Naive thymus-derived CD4-positive, alpha-beta T cell (primary cell): ENCODE data around the gene PIK3CG. TPM values are rescaled to one million over a fixed set of nuclear protein-coding genes. Genes with fewer than 3 reads are reported as not detected.
"Not testable (repeated sequence)": the region's sequence is repeated elsewhere in the genome, so short reads cannot be mapped to it uniquely, and the experiment has no call there.

Experiments used
- ATAC-seq: fragments of 150-1000 bp; cut with Tn5 transposase; 2 replicates; pipeline ENCODE4 v1.10.0; 2021; ENCODE audit warnings: mild to moderate bottlenecking, moderate library complexity
- CTCF ChIA-PET: fragments of 350-600 bp; sonication (Branson Sonifier 250); formaldehyde crosslinking; loops from one replicate; lab custom pipeline; 2021; ENCODE audit warnings: antibody characterized with exemption; lab: Charles Lee
- POLR2A ChIA-PET: fragments of 350-600 bp; sonication (Branson Sonifier 250); formaldehyde crosslinking; loops from one replicate; lab custom pipeline; 2021; ENCODE audit warnings: antibody characterized with exemption, inconsistent platforms; lab: Charles Lee
- DNase-seq, 9 donors: peaks; one replicate each; pipeline versions ENCODE4 v3.0.0 to v3.0.0-alpha.2; 2020 to 2022; ENCODE audit warnings: mixed read lengths in 1 of 9
- H3K27ac ChIP-seq: one replicate; pipeline ENCODE4 v1.7.0; 2013; ENCODE audit warnings: mild to moderate bottlenecking, low read depth, low read length, moderate library complexity
- H3K27me3 ChIP-seq, 2 donors: one replicate each; pipeline ENCODE4 v1.7.0; 2013; ENCODE audit warnings: low read length in 2 of 2, mild to moderate bottlenecking in 2 of 2, moderate library complexity in 2 of 2; ENCODE audit not compliant: control insufficient read depth in 2 of 2, insufficient read depth in 2 of 2
- H3K36me3 ChIP-seq, 3 experiments: 1 replicate in 2 of 3; 2 replicates in 1 of 3; pipeline ENCODE4 v1.7.0; 2013; ENCODE audit warnings: low read length in 3 of 3, mild to moderate bottlenecking in 3 of 3, moderate library complexity in 1 of 3; ENCODE audit not compliant: insufficient read depth in 3 of 3, control insufficient read depth in 2 of 3
- H3K4me1 ChIP-seq, 2 donors: one replicate each; pipeline ENCODE4 v1.7.0; 2013; ENCODE audit warnings: low read length in 2 of 2, mild to moderate bottlenecking in 2 of 2, moderate library complexity in 1 of 2; ENCODE audit not compliant: control insufficient read depth in 2 of 2, insufficient read depth in 2 of 2
- H3K4me3 ChIP-seq: 2 replicates; pipeline ENCODE4 v1.7.0; 2013; ENCODE audit warnings: mild to moderate bottlenecking, low read length
- H3K9me3 ChIP-seq, 3 experiments: 1 replicate in 2 of 3; 2 replicates in 1 of 3; pipeline ENCODE4 v1.7.0; 2013; ENCODE audit warnings: low read length in 3 of 3; ENCODE audit not compliant: control insufficient read depth in 2 of 3
- H3K27ac Mint-ChIP-seq, 9 donors: one replicate each; pipeline ENCODE4 v1.8.0; 2020 to 2022; ENCODE audit warnings: mixed read lengths in 9 of 9, mild to moderate bottlenecking in 8 of 9, moderate library complexity in 5 of 9, inconsistent platforms in 2 of 9
- H3K27me3 Mint-ChIP-seq, 5 donors: one replicate each; pipeline ENCODE4 v1.8.0; 2021 to 2022; ENCODE audit warnings: mixed read lengths in 5 of 5, mild to moderate bottlenecking in 1 of 5
- H3K36me3 Mint-ChIP-seq, 5 donors: one replicate each; pipeline ENCODE4 v1.8.0; 2020 to 2022; ENCODE audit warnings: mixed read lengths in 5 of 5, mild to moderate bottlenecking in 3 of 5, inconsistent platforms in 1 of 5
- H3K4me1 Mint-ChIP-seq, 7 donors: one replicate each; pipeline ENCODE4 v1.8.0; 2020 to 2022; ENCODE audit warnings: mixed read lengths in 7 of 7, mild to moderate bottlenecking in 3 of 7, inconsistent platforms in 1 of 7
- H3K4me3 Mint-ChIP-seq, 10 donors: one replicate each; pipeline ENCODE4 v1.8.0; 2020 to 2022; ENCODE audit warnings: mild to moderate bottlenecking in 10 of 10, mixed read lengths in 10 of 10, moderate library complexity in 6 of 10, inconsistent platforms in 2 of 10
- H3K9me3 Mint-ChIP-seq, 11 donors: one replicate each; pipeline ENCODE4 v1.8.0; 2020 to 2022; ENCODE audit warnings: mixed read lengths in 11 of 11, mild to moderate bottlenecking in 4 of 11, inconsistent platforms in 1 of 11, moderate library complexity in 1 of 11
- intact Hi-C, 2 donors: fragments of 100-400 bp; cut with micrococcal nuclease; formaldehyde crosslinking; loops; one replicate each; pipeline ENCODE4 v1.15.1; 2023
- polyA plus RNA-seq, 2 donors: library from polyadenylated mRNA; unstranded; fragments of 300-500 nt; fragmentation: Illumina TruSeq; gene quantifications; one replicate each; pipeline ENCODE4 v1.2.3, GENCODE V29; 2021
- total RNA-seq, 6 experiments: library from RNA in 5 of 6; stranded (reverse) in 5 of 6; gene quantifications; 1 replicate in 5 of 6; 2 replicates in 1 of 6; pipeline ENCODE4 v1.2.3 and lab custom pipeline; 2021 to 2026

The PIK3CG gene
- total and polyA plus RNA-seq, 7 experiments from 2014 or later, result 15.3 to 54.9 (median 29.7) TPM

GRCh38 chr7:106916679-106917078, 51.6 kb downstream of the PIK3CG start:
- Mint-ChIP-seq H3K27me3 (peaks cover 0 to 8% (median 0%) of the 10 kb centered on the region in 5 donors), H3K27ac (no peak overlapping the region), H3K4me1 (no peaks in the 10 kb centered on the region), H3K9me3 (peaks cover 5 to 41% (median 16%) of the 10 kb centered on the region in 11 donors), H3K36me3 (peaks cover 0 to 45% (median 26%) of the 10 kb centered on the region in 5 donors), H3K4me3 (no peak overlapping the region)
- POLR2A ChIA-PET, result no interaction called here
- peaks cover 0 to 5% (median 0%) of the 10 kb centered on the region in 3 experiments for H3K9me3 ChIP-seq
- ATAC-seq, result no peak
- intact Hi-C loops, result no loop called here
- H3K27me3 ChIP-seq, result no peaks in the 10 kb centered on the region
- no peak for DNase-seq
- no peaks in the 10 kb centered on the region for H3K36me3 ChIP-seq
- no peak overlapping the region for H3K27ac ChIP-seq
- H3K4me1 ChIP-seq, result no peaks in the 10 kb centered on the region
- no peak overlapping the region for H3K4me3 ChIP-seq
- CTCF ChIA-PET, result no interaction called here

GRCh38 chr7:106918991-106919390, 53.9 kb downstream of the PIK3CG start:
- Mint-ChIP-seq H3K9me3 (peaks cover 10 to 62% (median 24%) of the 10 kb centered on the region in 11 donors), H3K36me3 (peaks cover 0 to 42% (median 27%) of the 10 kb centered on the region in 5 donors)
- H3K4me1 ChIP-seq, result no peaks in the 10 kb centered on the region

GRCh38 chr7:106924468-106924867, 59.4 kb downstream of the PIK3CG start:
- POLR2A ChIA-PET, DNase-seq, H3K27ac Mint-ChIP-seq, intact Hi-C loops, H3K36me3 ChIP-seq, H3K27me3 ChIP-seq, ATAC-seq, H3K4me3 ChIP-seq, H3K4me1 ChIP-seq, H3K4me1 Mint-ChIP-seq, H3K9me3 ChIP-seq, H3K4me3 Mint-ChIP-seq, H3K27ac ChIP-seq, CTCF ChIA-PET: not testable (repeated sequence)
- H3K27me3 Mint-ChIP-seq, result peaks cover 0 to 11% (median 0%) of the 10 kb centered on the region in 5 donors
- H3K36me3 Mint-ChIP-seq, result peaks cover 0 to 16% (median 13%) of the 10 kb centered on the region in 5 donors
- H3K9me3 Mint-ChIP-seq, result peaks cover 15 to 61% (median 22%) of the 10 kb centered on the region in 11 donors

More at GRCh38 chr7:106918991-106919390, 53.9 kb downstream of the PIK3CG start:
- H3K27me3 ChIP-seq, result no peaks in the 10 kb centered on the region
- ATAC-seq (no peak), DNase-seq (no peak)
- ChIA-PET CTCF (no interaction called here), POLR2A (no interaction called here)
- H3K27ac Mint-ChIP-seq, result no peak overlapping the region
- H3K27me3 Mint-ChIP-seq, result peaks cover 0 to 8% (median 0%) of the 10 kb centered on the region in 5 donors
- no peak overlapping the region for H3K4me3 Mint-ChIP-seq
- H3K4me1 Mint-ChIP-seq, result no peaks in the 10 kb centered on the region
- no peak overlapping the region for H3K4me3 ChIP-seq
- no peaks in the 10 kb centered on the region for H3K36me3 ChIP-seq
- intact Hi-C loops, result no loop called here
- H3K9me3 ChIP-seq, result peaks cover 0 to 5% (median 0%) of the 10 kb centered on the region in 3 experiments
- no peak overlapping the region for H3K27ac ChIP-seq

- DNase-seq, result no peak
- no peak overlapping the region for H3K27ac Mint-ChIP-seq
- intact Hi-C loops, result no loop called here
- Histone ChIP-seq H3K36me3 (no peaks in the 10 kb centered on the region), H3K4me3 (no peak overlapping the region), H3K9me3 (no peaks in the 10 kb centered on the region), H3K27ac (no peak overlapping the region), H3K27me3 (no peaks in the 10 kb centered on the region), H3K4me1 (no peaks in the 10 kb centered on the region)
- H3K9me3 Mint-ChIP-seq, result peaks cover 4 to 36% (median 9%) of the 10 kb centered on the region in 11 donors
- ATAC-seq, result no peak
- H3K4me3 Mint-ChIP-seq, result no peak overlapping the region
- peaks cover 0 to 8% (median 2%) of the 10 kb centered on the region in 5 donors for H3K36me3 Mint-ChIP-seq
- ChIA-PET CTCF (no interaction called here), POLR2A (no interaction called here)
- peaks cover 0 to 3% (median 0%) of the 10 kb centered on the region in 5 donors for H3K27me3 Mint-ChIP-seq
- peaks cover 0 to 4% (median 0%) of the 10 kb centered on the region in 7 donors for H3K4me1 Mint-ChIP-seq
Observed at GRCh38 chr7:106926892-106927291, 61.8 kb downstream of the PIK3CG start.

- H3K27me3 Mint-ChIP-seq, result peaks cover 0 to 3% (median 0%) of the 10 kb centered on the region in 5 donors
- H3K4me1 ChIP-seq, result no peaks in the 10 kb centered on the region
- POLR2A ChIA-PET, result no interaction called here
- peaks cover 0 to 4% (median 0%) of the 10 kb centered on the region in 7 donors for H3K4me1 Mint-ChIP-seq
- no peak for DNase-seq
- H3K27ac Mint-ChIP-seq, result no peak overlapping the region
- no peak overlapping the region for H3K4me3 Mint-ChIP-seq
- peaks cover 2 to 30% (median 7%) of the 10 kb centered on the region in 11 donors for H3K9me3 Mint-ChIP-seq
- H3K27me3 ChIP-seq, result no peaks in the 10 kb centered on the region
- no peaks in the 10 kb centered on the region for H3K9me3 ChIP-seq
- no peaks in the 10 kb centered on the region for H3K36me3 ChIP-seq
- intact Hi-C loops, result no loop called here
- no peak overlapping the region for H3K27ac ChIP-seq
- peaks cover 0 to 4% (median 0%) of the 10 kb centered on the region in 5 donors for H3K36me3 Mint-ChIP-seq
- CTCF ChIA-PET, result no interaction called here
- no peak overlapping the region for H3K4me3 ChIP-seq
- ATAC-seq, result no peak
Observed at GRCh38 chr7:106927536-106927935, 62.5 kb downstream of the PIK3CG start.

GRCh38 chr7:106929616-106930015, 64.5 kb downstream of the PIK3CG start:
- intact Hi-C loops, H3K4me3 Mint-ChIP-seq, H3K27ac Mint-ChIP-seq, H3K27me3 ChIP-seq, H3K36me3 ChIP-seq, H3K4me3 ChIP-seq, H3K4me1 Mint-ChIP-seq, ATAC-seq, H3K27ac ChIP-seq, H3K36me3 Mint-ChIP-seq, H3K27me3 Mint-ChIP-seq, H3K4me1 ChIP-seq, H3K9me3 ChIP-seq, DNase-seq, POLR2A ChIA-PET, CTCF ChIA-PET: not testable (repeated sequence)
- peaks cover 2 to 18% (median 5%) of the 10 kb centered on the region in 11 donors for H3K9me3 Mint-ChIP-seq

GRCh38 chr7:106936236-106936635, 71.2 kb downstream of the PIK3CG start:
- intact Hi-C loops, result no loop called here
- POLR2A ChIA-PET, result no interaction called here
- peaks cover 0 to 8% (median 1%) of the 10 kb centered on the region in 11 donors for H3K9me3 Mint-ChIP-seq
- DNase-seq (no peak), ATAC-seq (no peak)
- H3K4me3 Mint-ChIP-seq, result no peak overlapping the region
- H3K4me1 Mint-ChIP-seq, result no peaks in the 10 kb centered on the region
- Histone ChIP-seq H3K4me1 (no peaks in the 10 kb centered on the region), H3K27me3 (no peaks in the 10 kb centered on the region), H3K27ac (no peak overlapping the region), H3K36me3 (no peaks in the 10 kb centered on the region), H3K4me3 (no peak overlapping the region), H3K9me3 (no peaks in the 10 kb centered on the region)
- CTCF ChIA-PET, result no interaction called here
- H3K36me3 Mint-ChIP-seq, result no peaks in the 10 kb centered on the region
- H3K27me3 Mint-ChIP-seq, result no peaks in the 10 kb centered on the region
- H3K27ac Mint-ChIP-seq, result no peak overlapping the region
